ENCODE measurements around the gene DNAJB14. TPM values are rescaled to one million over a fixed set of nuclear protein-coding genes. Genes with fewer than 3 reads are reported as not detected.

Gene DNAJB14
- total and polyA plus RNA-seq, 2 of the 13 experiments (the other 11 are each of a cell fraction or from before 2014, with no cell fraction given): 9.1 to 38.1 TPM

DNA sequence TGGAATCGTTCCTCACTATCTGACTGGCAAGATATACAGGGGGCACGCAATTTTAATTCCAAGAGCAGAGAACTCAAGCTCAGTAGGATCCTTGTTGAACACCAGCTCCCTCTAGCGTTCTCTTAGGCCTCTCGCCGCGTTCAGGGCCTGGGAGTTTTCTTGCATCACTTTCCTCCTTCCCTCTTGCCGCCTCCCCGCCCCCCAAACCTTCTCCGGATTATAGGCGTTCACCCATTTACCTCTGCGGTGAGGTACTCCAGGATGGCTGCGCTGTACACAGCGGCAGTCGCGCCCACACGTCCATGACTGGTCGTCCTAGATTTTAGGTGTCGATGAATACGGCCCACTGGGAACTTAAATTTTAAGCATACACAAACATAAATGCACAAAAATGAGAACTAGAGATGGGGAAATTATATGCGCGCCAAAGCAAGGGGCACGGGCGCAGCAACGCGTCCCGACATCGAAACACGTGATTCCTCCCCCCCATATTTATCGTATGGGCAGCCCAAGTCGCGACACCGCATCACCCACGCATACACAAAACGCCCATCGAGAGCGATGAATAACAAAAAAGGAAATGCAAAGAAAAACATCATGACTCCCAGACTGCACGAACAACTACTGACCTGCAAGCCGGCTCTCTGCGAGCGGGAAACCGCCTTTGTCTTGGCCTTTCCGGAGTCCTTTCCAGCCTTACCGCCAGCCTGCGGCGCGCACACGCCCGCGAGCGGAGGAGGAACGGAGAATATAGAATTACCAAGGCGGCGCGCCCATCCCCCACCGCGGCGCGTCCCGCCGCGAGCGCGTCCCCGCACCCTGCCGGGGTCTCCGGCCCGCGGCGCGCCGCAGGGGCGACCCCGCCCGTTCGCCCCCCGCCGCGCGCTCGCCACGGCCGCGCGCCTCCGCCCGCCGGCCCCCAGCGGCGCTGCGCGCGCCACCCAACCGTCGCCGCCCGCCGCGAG is 2.9 kb upstream of the DNAJB14 start (continued):
- TF ChIP-seq, protein P1, sequence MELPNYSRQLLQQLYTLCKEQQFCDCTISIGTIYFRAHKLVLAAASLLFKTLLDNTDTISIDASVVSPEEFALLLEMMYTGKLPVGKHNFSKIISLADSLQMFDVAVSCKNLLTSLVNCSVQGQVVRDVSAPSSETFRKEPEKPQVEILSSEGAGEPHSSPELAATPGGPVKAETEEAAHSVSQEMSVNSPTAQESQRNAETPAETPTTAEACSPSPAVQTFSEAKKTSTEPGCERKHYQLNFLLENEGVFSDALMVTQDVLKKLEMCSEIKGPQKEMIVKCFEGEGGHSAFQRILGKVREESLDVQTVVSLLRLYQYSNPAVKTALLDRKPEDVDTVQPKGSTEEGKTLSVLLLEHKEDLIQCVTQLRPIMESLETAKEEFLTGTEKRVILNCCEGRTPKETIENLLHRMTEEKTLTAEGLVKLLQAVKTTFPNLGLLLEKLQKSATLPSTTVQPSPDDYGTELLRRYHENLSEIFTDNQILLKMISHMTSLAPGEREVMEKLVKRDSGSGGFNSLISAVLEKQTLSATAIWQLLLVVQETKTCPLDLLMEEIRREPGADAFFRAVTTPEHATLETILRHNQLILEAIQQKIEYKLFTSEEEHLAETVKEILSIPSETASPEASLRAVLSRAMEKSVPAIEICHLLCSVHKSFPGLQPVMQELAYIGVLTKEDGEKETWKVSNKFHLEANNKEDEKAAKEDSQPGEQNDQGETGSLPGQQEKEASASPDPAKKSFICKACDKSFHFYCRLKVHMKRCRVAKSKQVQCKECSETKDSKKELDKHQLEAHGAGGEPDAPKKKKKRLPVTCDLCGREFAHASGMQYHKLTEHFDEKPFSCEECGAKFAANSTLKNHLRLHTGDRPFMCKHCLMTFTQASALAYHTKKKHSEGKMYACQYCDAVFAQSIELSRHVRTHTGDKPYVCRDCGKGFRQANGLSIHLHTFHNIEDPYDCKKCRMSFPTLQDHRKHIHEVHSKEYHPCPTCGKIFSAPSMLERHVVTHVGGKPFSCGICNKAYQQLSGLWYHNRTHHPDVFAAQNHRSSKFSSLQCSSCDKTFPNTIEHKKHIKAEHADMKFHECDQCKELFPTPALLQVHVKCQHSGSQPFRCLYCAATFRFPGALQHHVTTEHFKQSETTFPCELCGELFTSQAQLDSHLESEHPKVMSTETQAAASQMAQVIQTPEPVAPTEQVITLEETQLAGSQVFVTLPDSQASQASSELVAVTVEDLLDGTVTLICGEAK (IDR thresholded peaks at IDR 0.05): no peak
- TF ChIP-seq, protein P1 (CRISPR knock-in tag; IDR thresholded peaks at IDR 0.05): no peak; the same call in 1 of the 2 replicates
- TF ChIP-seq TEAD3 (CRISPR knock-in tag; optimal IDR thresholded peaks at IDR 0.05; ENCODE audit: borderline replicate concordance) (peak; percentile 33), ATF7 (IDR thresholded peaks at IDR 0.05) (peak; percentile 32), ATF7 (CRISPR knock-in tag; IDR thresholded peaks at IDR 0.05) (no peak), MAFG (CRISPR knock-in tag; IDR thresholded peaks at IDR 0.05) (no peak), ZNF530 (CRISPR knock-in tag; IDR thresholded peaks at IDR 0.05; ENCODE audit: low read depth) (no peak), ZNF205 (CRISPR knock-in tag; IDR thresholded peaks at IDR 0.05) (no peak), NBN (conservative IDR thresholded peaks at IDR 0.05) (no peak), ZNF3 (CRISPR knock-in tag; IDR thresholded peaks at IDR 0.05) (no peak), ERF (CRISPR knock-in tag; IDR thresholded peaks at IDR 0.05) (peak; percentile 33; the same call in 1 of the 2 replicates), DNMT1 (CRISPR knock-in tag; IDR thresholded peaks at IDR 0.05) (no peak), TBX3 (IDR thresholded peaks at IDR 0.05; ENCODE audit: borderline replicate concordance) (no peak), RBM22 (optimal IDR thresholded peaks at IDR 0.05; ENCODE audit: low read length) (no peak), MBD4 (IDR thresholded peaks at IDR 0.05; ENCODE audit: borderline replicate concordance, low read length) (no peak)
- TF ChIP-seq, protein P2, sequence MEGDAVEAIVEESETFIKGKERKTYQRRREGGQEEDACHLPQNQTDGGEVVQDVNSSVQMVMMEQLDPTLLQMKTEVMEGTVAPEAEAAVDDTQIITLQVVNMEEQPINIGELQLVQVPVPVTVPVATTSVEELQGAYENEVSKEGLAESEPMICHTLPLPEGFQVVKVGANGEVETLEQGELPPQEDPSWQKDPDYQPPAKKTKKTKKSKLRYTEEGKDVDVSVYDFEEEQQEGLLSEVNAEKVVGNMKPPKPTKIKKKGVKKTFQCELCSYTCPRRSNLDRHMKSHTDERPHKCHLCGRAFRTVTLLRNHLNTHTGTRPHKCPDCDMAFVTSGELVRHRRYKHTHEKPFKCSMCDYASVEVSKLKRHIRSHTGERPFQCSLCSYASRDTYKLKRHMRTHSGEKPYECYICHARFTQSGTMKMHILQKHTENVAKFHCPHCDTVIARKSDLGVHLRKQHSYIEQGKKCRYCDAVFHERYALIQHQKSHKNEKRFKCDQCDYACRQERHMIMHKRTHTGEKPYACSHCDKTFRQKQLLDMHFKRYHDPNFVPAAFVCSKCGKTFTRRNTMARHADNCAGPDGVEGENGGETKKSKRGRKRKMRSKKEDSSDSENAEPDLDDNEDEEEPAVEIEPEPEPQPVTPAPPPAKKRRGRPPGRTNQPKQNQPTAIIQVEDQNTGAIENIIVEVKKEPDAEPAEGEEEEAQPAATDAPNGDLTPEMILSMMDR (CRISPR knock-in tag; IDR thresholded peaks at IDR 0.05): peak; percentile 89
- TF ChIP-seq, protein P3, sequence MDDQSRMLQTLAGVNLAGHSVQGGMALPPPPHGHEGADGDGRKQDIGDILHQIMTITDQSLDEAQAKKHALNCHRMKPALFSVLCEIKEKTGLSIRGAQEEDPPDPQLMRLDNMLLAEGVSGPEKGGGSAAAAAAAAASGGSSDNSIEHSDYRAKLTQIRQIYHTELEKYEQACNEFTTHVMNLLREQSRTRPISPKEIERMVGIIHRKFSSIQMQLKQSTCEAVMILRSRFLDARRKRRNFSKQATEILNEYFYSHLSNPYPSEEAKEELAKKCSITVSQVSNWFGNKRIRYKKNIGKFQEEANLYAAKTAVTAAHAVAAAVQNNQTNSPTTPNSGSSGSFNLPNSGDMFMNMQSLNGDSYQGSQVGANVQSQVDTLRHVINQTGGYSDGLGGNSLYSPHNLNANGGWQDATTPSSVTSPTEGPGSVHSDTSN (CRISPR knock-in tag; IDR thresholded peaks at IDR 0.05; ENCODE audit: borderline replicate concordance): no peak

Measured in HepG2 (cell line).